ENCODE results near the gene HID1.

Gene HID1

DNA sequence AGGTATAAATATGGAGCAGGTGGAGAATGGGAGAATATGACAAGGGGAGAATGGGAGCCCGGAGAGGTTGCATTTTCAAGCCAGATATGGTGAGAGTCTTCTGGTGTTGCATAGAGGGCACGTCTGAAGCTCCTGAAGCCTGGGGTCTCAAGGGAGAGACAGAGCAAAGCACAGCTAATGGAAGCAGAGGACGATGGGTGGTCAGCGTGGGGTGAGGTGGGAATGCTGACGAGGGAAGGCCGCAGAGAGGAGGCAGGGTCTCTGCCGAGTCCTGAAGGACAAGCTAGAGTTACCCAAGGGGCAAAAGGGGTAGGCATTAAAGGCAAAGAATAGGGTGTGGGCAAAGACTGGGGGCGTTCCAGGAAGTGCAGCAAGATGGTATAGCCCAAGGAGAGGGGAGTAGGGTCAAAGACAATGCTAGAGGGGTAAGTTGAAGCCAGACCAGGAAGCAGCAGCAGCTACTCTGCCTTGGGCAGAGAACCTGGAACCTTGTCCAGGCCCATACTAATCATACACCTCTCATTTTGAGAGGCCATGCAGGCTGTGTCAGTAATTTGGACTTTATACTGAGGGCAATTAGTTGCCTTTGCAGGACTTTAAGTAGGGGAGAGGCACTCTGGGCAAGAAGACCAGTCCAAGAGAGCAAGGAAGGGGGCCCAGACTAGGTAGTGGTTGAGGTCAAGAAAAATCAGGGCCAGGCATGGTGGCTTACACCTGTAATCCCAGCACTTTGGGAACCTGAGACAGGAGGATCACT lies 34.2 kb downstream of the HID1 start:
- no peak overlapping the region for H3K9ac ChIP-seq (ENCODE audit: low read depth, low read length)
- no peak overlapping the region for H3K4me3 ChIP-seq (ENCODE audit: low read depth, low read length)
- peaks cover 60% of the 10 kb centered on the region for H3K27me3 ChIP-seq (ENCODE audit: control insufficient read depth, insufficient read depth, low read length)
- no peaks in the 10 kb centered on the region for H3K9me3 ChIP-seq (ENCODE audit: control insufficient read depth, insufficient read depth, low read length)
- H3K4me1 ChIP-seq (ENCODE audit: control insufficient read depth, insufficient read depth, low read length), result no peaks in the 10 kb centered on the region
- no peaks in the 10 kb centered on the region for H3K36me3 ChIP-seq (ENCODE audit: control insufficient read depth, insufficient read depth, low read length)

GRCh38 chr17:74937064-74938051 lies 35.2 kb downstream of the HID1 start:
- peaks cover 68% of the 10 kb centered on the region for H3K27me3 ChIP-seq (ENCODE audit: control insufficient read depth, insufficient read depth, low read length)
- no peaks in the 10 kb centered on the region for H3K36me3 ChIP-seq (ENCODE audit: control insufficient read depth, insufficient read depth, low read length)
- no peaks in the 10 kb centered on the region for H3K4me1 ChIP-seq (ENCODE audit: control insufficient read depth, insufficient read depth, low read length)
- H3K4me3 ChIP-seq (ENCODE audit: low read depth, low read length), result peak overlapping the region; percentile 8
- no peak overlapping the region for H3K9ac ChIP-seq (ENCODE audit: low read depth, low read length)
- no peaks in the 10 kb centered on the region for H3K9me3 ChIP-seq (ENCODE audit: control insufficient read depth, insufficient read depth, low read length)

DNA sequence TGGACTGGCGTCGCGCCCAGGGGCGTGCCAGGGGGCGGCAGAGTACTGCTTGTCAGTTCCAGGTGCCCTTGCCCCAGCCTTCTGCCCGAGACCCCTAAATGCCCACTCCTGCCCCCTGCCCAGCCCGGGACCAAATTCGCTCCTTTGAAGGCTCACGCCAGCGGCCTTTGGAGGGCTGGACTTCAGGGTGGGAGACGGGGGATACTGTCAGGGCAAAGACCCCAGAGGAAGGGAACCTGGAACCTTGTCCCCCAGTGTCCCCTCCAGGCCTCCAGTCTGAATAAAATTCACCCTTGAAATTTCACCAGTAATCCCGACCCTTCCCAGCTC lies 36.1 kb downstream of the HID1 start:
- peaks cover 65% of the 10 kb centered on the region for H3K27me3 ChIP-seq (ENCODE audit: control insufficient read depth, insufficient read depth, low read length)
- H3K9ac ChIP-seq (ENCODE audit: low read depth, low read length), result no peak overlapping the region
- peak overlapping the region; percentile 45 for H3K4me3 ChIP-seq (ENCODE audit: low read depth, low read length)
- no peaks in the 10 kb centered on the region for H3K9me3 ChIP-seq (ENCODE audit: control insufficient read depth, insufficient read depth, low read length)
- no peaks in the 10 kb centered on the region for H3K36me3 ChIP-seq (ENCODE audit: control insufficient read depth, insufficient read depth, low read length)
- H3K4me1 ChIP-seq (ENCODE audit: control insufficient read depth, insufficient read depth, low read length), result no peaks in the 10 kb centered on the region

DNA sequence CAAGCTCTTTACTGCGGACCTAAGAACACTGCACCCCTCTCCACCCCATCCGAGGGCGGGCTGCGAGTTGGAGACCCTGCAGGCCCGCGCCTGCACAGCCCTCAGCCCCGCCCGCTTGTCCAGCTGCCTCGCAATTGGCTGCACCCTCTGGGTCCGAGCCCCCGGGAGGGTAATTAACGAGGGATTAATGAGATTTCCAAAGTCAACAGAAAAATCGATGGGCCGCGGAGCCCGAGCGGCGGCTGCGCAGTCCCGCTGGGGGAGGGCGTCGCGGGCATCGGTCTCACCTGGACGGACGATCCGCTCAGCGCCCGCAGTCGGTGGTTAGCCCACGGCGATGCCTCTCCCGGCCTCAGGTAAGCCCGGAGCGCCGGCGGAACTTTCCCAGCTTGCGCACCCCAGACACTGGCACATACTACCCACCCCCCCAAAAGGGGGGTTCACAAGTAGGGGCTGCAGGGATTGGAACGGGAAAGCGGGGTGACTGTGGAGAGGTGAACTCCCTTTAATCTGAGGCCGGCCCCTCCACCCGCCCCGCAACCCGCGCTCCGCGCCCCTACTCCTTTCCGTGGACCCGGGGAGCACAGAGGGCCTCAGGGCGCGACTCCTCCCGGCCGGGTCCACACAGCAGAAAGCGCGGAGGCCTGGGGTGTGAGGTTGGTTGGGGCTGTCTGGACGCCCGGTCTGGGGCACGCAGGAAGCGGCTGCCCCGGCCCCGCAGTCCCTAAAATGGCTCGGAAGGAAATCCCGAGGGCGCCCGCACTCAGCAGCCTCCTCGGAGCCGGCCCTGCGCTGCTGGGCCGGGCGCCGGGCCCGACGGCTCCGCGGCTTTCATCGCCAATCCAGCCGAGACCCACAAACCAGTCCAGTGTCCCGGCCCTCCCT lies 36.7 kb downstream of the HID1 start, which contains the start of gene OTOP3:
Gene OTOP3 (plus strand): TSS at position 314 of the 885 bp plus-strand sequence. CDS start 24 bp downstream, at position 338.
- no peaks in the 10 kb centered on the region for H3K36me3 ChIP-seq (ENCODE audit: control insufficient read depth, insufficient read depth, low read length)
- peaks cover 65% of the 10 kb centered on the region for H3K27me3 ChIP-seq (ENCODE audit: control insufficient read depth, insufficient read depth, low read length)
- H3K9ac ChIP-seq (ENCODE audit: low read depth, low read length), result no peak within 1 kb of the TSS
- no peaks in the 10 kb centered on the region for H3K4me1 ChIP-seq (ENCODE audit: control insufficient read depth, insufficient read depth, low read length)
- H3K9me3 ChIP-seq (ENCODE audit: control insufficient read depth, insufficient read depth, low read length), result no peaks in the 10 kb centered on the region
- H3K4me3 ChIP-seq (ENCODE audit: low read depth, low read length), result peak within 1 kb of the TSS; percentile 45

- Histone ChIP-seq H3K9me3 (ENCODE audit: control insufficient read depth, insufficient read depth, low read length) (no peaks in the 10 kb centered on the region), H3K4me1 (ENCODE audit: control insufficient read depth, insufficient read depth, low read length) (no peaks in the 10 kb centered on the region), H3K4me3 (ENCODE audit: low read depth, low read length) (peak overlapping the region; percentile 45), H3K27me3 (ENCODE audit: control insufficient read depth, insufficient read depth, low read length) (peaks cover 65% of the 10 kb centered on the region), H3K36me3 (ENCODE audit: control insufficient read depth, insufficient read depth, low read length) (no peaks in the 10 kb centered on the region), H3K9ac (ENCODE audit: low read depth, low read length) (no peak overlapping the region)
These were observed 37.5 kb downstream of the HID1 start for GRCh38 chr17:74935048-74935447.

DNA sequence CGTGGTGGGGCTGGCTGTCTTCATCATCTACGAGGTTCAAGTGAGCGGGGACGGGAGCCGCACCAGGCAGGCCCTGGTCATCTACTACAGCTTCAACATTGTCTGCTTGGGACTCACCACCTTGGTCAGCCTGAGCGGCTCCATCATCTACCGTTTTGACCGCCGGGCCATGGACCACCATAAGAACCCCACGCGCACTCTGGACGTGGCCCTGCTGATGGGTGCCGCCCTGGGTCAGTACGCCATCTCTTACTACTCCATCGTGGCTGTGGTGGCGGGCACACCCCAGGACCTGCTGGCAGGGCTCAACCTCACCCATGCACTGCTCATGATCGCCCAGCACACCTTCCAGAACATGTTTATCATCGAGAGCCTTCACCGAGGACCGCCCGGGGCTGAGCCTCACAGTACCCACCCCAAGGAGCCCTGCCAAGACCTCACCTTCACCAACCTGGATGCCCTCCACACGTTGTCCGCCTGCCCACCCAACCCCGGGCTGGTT lies 42.0 kb downstream of the HID1 start:
- Histone ChIP-seq H3K27me3 (ENCODE audit: control insufficient read depth, insufficient read depth, low read length) (peaks cover 57% of the 10 kb centered on the region), H3K4me1 (ENCODE audit: control insufficient read depth, insufficient read depth, low read length) (no peaks in the 10 kb centered on the region), H3K36me3 (ENCODE audit: control insufficient read depth, insufficient read depth, low read length) (no peaks in the 10 kb centered on the region), H3K9ac (ENCODE audit: low read depth, low read length) (no peak overlapping the region), H3K4me3 (ENCODE audit: low read depth, low read length) (no peak overlapping the region), H3K9me3 (ENCODE audit: control insufficient read depth, insufficient read depth, low read length) (no peaks in the 10 kb centered on the region)

GRCh38 chr17:74928786-74929185 lies 43.8 kb downstream of the HID1 start:
- Histone ChIP-seq H3K9ac (ENCODE audit: low read depth, low read length) (no peak overlapping the region), H3K36me3 (ENCODE audit: control insufficient read depth, insufficient read depth, low read length) (no peaks in the 10 kb centered on the region), H3K27me3 (ENCODE audit: control insufficient read depth, insufficient read depth, low read length) (peaks cover 57% of the 10 kb centered on the region), H3K4me1 (ENCODE audit: control insufficient read depth, insufficient read depth, low read length) (no peaks in the 10 kb centered on the region), H3K4me3 (ENCODE audit: low read depth, low read length) (no peak overlapping the region), H3K9me3 (ENCODE audit: control insufficient read depth, insufficient read depth, low read length) (no peaks in the 10 kb centered on the region)

DNA sequence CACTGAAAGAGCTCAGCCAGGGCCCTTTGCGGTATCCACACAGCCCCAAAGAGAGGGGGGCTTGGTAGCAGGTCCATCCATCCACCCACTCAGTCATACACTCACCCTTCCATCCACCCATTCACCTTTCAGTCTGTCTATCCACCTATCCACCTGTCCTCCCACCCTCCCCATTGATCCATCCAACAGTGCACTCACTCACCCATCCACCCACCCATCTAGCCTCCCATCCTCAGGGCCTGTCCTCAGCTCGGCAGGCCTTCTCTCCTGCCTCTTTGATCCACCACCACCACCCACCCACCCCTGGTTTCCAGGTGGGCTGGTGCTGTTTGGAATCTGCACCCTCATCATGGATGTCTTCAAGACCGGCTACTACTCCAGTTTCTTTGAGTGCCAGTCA lies 47.3 kb downstream of the HID1 start:
- Histone ChIP-seq H3K27me3 (ENCODE audit: control insufficient read depth, insufficient read depth, low read length) (peaks cover 63% of the 10 kb centered on the region), H3K9me3 (ENCODE audit: control insufficient read depth, insufficient read depth, low read length) (no peaks in the 10 kb centered on the region), H3K9ac (ENCODE audit: low read depth, low read length) (no peak overlapping the region), H3K4me3 (ENCODE audit: low read depth, low read length) (peak overlapping the region; percentile 64), H3K4me1 (ENCODE audit: control insufficient read depth, insufficient read depth, low read length) (peaks cover 3% of the 10 kb centered on the region), H3K36me3 (ENCODE audit: control insufficient read depth, insufficient read depth, low read length) (no peaks in the 10 kb centered on the region)

DNA sequence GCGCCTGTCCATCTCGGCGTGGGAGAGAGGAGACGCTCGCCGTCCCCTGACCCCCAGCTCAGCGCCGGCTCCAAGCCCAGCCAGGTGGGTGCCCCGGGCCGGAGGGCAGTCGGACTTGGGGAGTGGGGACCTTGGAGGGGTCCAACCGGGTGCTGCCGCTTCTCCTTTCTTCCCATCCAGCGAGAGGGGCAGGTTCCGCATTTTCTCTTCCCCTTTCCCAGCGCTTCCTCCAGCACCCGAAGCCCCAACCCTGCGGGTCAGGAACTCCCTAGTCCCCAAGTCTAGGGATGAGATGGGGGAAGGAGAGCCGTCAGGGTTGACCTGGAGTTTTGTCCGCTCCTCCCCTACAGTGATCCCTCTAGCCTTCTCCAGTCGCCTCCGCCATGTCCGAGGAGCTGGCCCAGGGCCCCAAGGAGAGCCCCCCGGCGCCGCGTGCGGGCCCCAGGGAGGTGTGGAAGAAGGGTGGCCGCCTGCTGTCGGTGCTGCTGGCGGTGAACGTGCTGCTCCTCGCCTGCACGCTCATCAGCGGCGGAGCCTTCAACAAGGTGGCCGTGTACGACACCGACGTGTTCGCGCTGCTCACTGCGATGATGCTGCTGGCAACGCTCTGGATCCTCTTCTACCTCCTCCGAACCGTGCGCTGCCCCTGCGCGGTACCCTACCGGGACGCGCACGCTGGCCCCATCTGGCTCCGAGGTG lies 48.2 kb downstream of the HID1 start, which contains the start of gene OTOP2:
Gene OTOP2 (plus strand): TSS at position 24 of the 699 bp plus-strand sequence. CDS start 360 bp downstream, at position 384.
- Histone ChIP-seq H3K9me3 (ENCODE audit: control insufficient read depth, insufficient read depth, low read length) (no peaks in the 10 kb centered on the region), H3K36me3 (ENCODE audit: control insufficient read depth, insufficient read depth, low read length) (peaks cover 3% of the 10 kb centered on the region), H3K27me3 (ENCODE audit: control insufficient read depth, insufficient read depth, low read length) (peaks cover 64% of the 10 kb centered on the region), H3K4me3 (ENCODE audit: low read depth, low read length) (peak within 1 kb of the TSS; percentile 64), H3K9ac (ENCODE audit: low read depth, low read length) (no peak within 1 kb of the TSS), H3K4me1 (ENCODE audit: control insufficient read depth, insufficient read depth, low read length) (peaks cover 3% of the 10 kb centered on the region)

- Histone ChIP-seq H3K9ac (ENCODE audit: low read depth, low read length) (no peak overlapping the region), H3K9me3 (ENCODE audit: control insufficient read depth, insufficient read depth, low read length) (no peaks in the 10 kb centered on the region), H3K27me3 (ENCODE audit: control insufficient read depth, insufficient read depth, low read length) (peaks cover 60% of the 10 kb centered on the region), H3K4me3 (ENCODE audit: low read depth, low read length) (peak overlapping the region; percentile 64), H3K36me3 (ENCODE audit: control insufficient read depth, insufficient read depth, low read length) (peaks cover 3% of the 10 kb centered on the region), H3K4me1 (ENCODE audit: control insufficient read depth, insufficient read depth, low read length) (peaks cover 3% of the 10 kb centered on the region)
These were observed 48.9 kb downstream of the HID1 start for GRCh38 chr17:74923538-74924249.

Data from iPS-15b (cell line).